ENCODE data around the gene PSMC3IP.

- peak in 1 of 12 donors; percentile 9 for TF ChIP-seq CTCF (IDR thresholded peaks at IDR 0.05)
- TF ChIP-seq POLR2A (IDR thresholded peaks at IDR 0.05), result peak in 1 of 2 donors; percentile 72
These were observed 41.5 kb downstream of the PSMC3IP start, which contains the start of gene NAGLU for GRCh38 chr17:42536048-42536371.
